Activated naive CD4-positive, alpha-beta T cell treated with anti-CD3 and anti-CD28 coated beads, Interleukin-2, amount 10 ng/mL, durations not matched to agents 7 days and 5 days (primary cell): ENCODE data around the gene NGRN.

Experiments used
- CTCF ChIA-PET: fragments of 350-600 bp; sonication (Branson Sonifier 250); formaldehyde crosslinking; loops from one replicate; lab custom pipeline; 2021; ENCODE audit warnings: antibody characterized with exemption; lab: Charles Lee
- DNase-seq: peaks from one replicate; pipeline ENCODE4 v3.0.0-alpha.2; 2020
- H3K27ac Mint-ChIP-seq: one replicate; pipeline ENCODE4 v1.8.0; 2021; ENCODE audit warnings: mild to moderate bottlenecking, moderate library complexity, mixed read lengths
- H3K27me3 Mint-ChIP-seq: one replicate; pipeline ENCODE4 v1.8.0; 2021; ENCODE audit warnings: mild to moderate bottlenecking, mixed read lengths
- H3K36me3 Mint-ChIP-seq: one replicate; pipeline ENCODE4 v1.8.0; 2021; ENCODE audit warnings: mixed read lengths
- H3K4me1 Mint-ChIP-seq: one replicate; pipeline ENCODE4 v1.8.0; 2021; ENCODE audit warnings: mixed read lengths
- H3K4me3 Mint-ChIP-seq: one replicate; pipeline ENCODE4 v1.8.0; 2021; ENCODE audit warnings: mild to moderate bottlenecking, moderate library complexity, mixed read lengths
- H3K9me3 Mint-ChIP-seq: one replicate; pipeline ENCODE4 v1.8.0; 2021; ENCODE audit warnings: mixed read lengths

Gene NGRN, protein sequence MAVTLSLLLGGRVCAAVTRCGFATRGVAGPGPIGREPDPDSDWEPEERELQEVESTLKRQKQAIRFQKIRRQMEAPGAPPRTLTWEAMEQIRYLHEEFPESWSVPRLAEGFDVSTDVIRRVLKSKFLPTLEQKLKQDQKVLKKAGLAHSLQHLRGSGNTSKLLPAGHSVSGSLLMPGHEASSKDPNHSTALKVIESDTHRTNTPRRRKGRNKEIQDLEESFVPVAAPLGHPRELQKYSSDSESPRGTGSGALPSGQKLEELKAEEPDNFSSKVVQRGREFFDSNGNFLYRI

GRCh38 chr15:90265271-90266060 is at the start of gene NGRN:
NGRN (plus strand) TSS chr15:90265672; CDS start chr15:90265713, 41 bp downstream.
- peak; percentile 96 for DNase-seq
- H3K4me3 Mint-ChIP-seq: peak within 1 kb of the TSS; percentile 95
- peaks cover 24% of the 10 kb centered on the region for H3K36me3 Mint-ChIP-seq
- no peaks in the 10 kb centered on the region for H3K9me3 Mint-ChIP-seq
- no peaks in the 10 kb centered on the region for H3K27me3 Mint-ChIP-seq
- CTCF ChIA-PET: interaction anchor here (1.1 kb wide), 1 partner anchor 32 kb away, joined by 3 read pairs; the partner anchor contains the start of genes CIB1 and GDPGP1
- H3K4me1 Mint-ChIP-seq: peaks cover 49% of the 10 kb centered on the region
- H3K27ac Mint-ChIP-seq: peak within 1 kb of the TSS; percentile 98

DNA sequence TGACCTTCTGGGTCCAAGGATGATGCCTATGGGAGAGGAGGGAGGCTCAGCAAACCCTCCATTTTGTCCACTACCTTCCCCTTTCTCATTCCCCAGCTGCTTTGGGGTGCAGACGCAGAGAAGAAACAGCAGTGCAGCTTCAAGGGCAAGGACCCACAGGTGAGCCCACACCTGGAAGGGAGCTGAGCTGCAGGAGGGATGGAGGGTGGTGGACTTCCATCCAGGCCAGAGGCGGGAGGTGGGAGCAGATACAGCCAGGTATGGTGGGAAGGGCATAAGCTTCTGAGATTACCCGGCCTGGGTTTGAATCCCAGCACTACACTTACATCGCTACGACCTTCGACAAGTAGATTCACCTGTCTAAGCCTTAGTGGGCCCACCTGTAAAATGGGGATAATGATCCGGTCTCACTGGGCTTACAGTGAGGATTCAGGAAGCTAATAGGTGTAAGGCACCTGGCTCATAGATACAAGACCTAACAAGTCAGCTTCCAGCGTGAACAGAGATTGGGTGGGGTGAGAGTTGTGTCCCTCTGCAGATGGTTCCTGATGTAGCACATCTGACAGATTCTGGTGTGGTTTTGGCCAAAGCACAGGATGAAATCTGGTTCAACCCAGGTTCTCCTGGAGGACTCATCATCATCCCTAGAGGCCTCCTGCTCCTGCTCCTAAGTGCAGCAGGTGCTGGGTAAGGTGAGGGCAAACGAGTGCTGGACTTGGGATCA is 47.6 kb upstream of the NGRN start:
- Mint-ChIP-seq H3K36me3 (peaks cover 6% of the 10 kb centered on the region), H3K27ac (no peak overlapping the region), H3K4me3 (no peak overlapping the region), H3K4me1 (peaks cover 18% of the 10 kb centered on the region), H3K27me3 (no peaks in the 10 kb centered on the region), H3K9me3 (no peaks in the 10 kb centered on the region)
- CTCF ChIA-PET: interaction anchor here (0.9 to 3.5 kb wide), 5 partner anchors 10 to 73 kb away, joined by 3 to 25 read pairs (median 3); partner anchors contain the start of genes CIB1 and GDPGP1
- DNase-seq: no peak

- DNase-seq: peak; percentile 69
- Mint-ChIP-seq H3K27ac (no peak overlapping the region), H3K36me3 (peaks cover 15% of the 10 kb centered on the region), H3K4me3 (no peak overlapping the region), H3K4me1 (peaks cover 18% of the 10 kb centered on the region), H3K27me3 (no peaks in the 10 kb centered on the region), H3K9me3 (no peaks in the 10 kb centered on the region)
- CTCF ChIA-PET: interaction anchor here (0.7 to 3.5 kb wide), 13 partner anchors 8 to 75 kb away, joined by 3 to 25 read pairs (median 4); partner anchors contain the start of gene SEMA4B
Measured at GRCh38 chr15:90219421-90220141, 45.9 kb upstream of the NGRN start.

- Mint-ChIP-seq H3K27me3 (no peaks in the 10 kb centered on the region), H3K4me3 (no peak overlapping the region), H3K27ac (no peak overlapping the region), H3K4me1 (peaks cover 12% of the 10 kb centered on the region), H3K9me3 (no peaks in the 10 kb centered on the region), H3K36me3 (peaks cover 18% of the 10 kb centered on the region)
- CTCF ChIA-PET: interaction anchor here (0.8 to 1.9 kb wide), 18 partner anchors 8 to 323 kb away, joined by 3 to 17 read pairs (median 4); no protein-coding TSS in a partner anchor
- peak; percentile 51 for DNase-seq
Measured at GRCh38 chr15:90221246-90221900, 44.1 kb upstream of the NGRN start.

GRCh38 chr15:90222547-90222946 is 42.9 kb upstream of the NGRN start:
- CTCF ChIA-PET: interaction anchor here (0.6 to 1.9 kb wide), 7 partner anchors 10 to 80 kb away, joined by 3 to 17 read pairs (median 3); no protein-coding TSS in a partner anchor
- Mint-ChIP-seq H3K4me1 (peaks cover 9% of the 10 kb centered on the region), H3K27ac (no peak overlapping the region), H3K27me3 (no peaks in the 10 kb centered on the region), H3K36me3 (peaks cover 23% of the 10 kb centered on the region), H3K4me3 (no peak overlapping the region), H3K9me3 (no peaks in the 10 kb centered on the region)
- DNase-seq: no peak

- no peak for DNase-seq
- CTCF ChIA-PET: no interaction called here
Measured at GRCh38 chr15:90223441-90224165, 41.9 kb upstream of the NGRN start.

DNA sequence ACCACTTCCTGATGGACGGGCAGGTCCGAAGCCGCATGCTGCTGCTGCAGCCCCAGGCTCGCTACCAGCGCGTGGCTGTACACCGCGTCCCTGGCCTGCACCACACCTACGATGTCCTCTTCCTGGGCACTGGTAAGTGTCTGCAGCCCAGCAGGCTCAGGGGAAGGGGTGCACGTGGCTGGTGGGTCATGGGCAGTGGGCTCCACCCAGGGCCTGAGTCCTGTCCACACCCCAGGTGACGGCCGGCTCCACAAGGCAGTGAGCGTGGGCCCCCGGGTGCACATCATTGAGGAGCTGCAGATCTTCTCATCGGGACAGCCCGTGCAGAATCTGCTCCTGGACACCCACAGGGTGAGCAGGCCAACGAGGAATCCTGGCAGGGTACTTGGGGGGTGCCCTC is 40.4 kb upstream of the NGRN start:
- Mint-ChIP-seq H3K4me3 (no peak overlapping the region), H3K9me3 (no peaks in the 10 kb centered on the region), H3K27me3 (no peaks in the 10 kb centered on the region), H3K36me3 (peaks cover 37% of the 10 kb centered on the region), H3K27ac (no peak overlapping the region), H3K4me1 (peaks cover 12% of the 10 kb centered on the region)
- DNase-seq: no peak
- CTCF ChIA-PET: no interaction called here

More at GRCh38 chr15:90223441-90224165, 41.9 kb upstream of the NGRN start:
- peaks cover 23% of the 10 kb centered on the region for H3K36me3 Mint-ChIP-seq
- no peak overlapping the region for H3K27ac Mint-ChIP-seq
- H3K27me3 Mint-ChIP-seq: no peaks in the 10 kb centered on the region
- H3K9me3 Mint-ChIP-seq: no peaks in the 10 kb centered on the region
- H3K4me1 Mint-ChIP-seq: peaks cover 9% of the 10 kb centered on the region
- H3K4me3 Mint-ChIP-seq: no peak overlapping the region

DNA sequence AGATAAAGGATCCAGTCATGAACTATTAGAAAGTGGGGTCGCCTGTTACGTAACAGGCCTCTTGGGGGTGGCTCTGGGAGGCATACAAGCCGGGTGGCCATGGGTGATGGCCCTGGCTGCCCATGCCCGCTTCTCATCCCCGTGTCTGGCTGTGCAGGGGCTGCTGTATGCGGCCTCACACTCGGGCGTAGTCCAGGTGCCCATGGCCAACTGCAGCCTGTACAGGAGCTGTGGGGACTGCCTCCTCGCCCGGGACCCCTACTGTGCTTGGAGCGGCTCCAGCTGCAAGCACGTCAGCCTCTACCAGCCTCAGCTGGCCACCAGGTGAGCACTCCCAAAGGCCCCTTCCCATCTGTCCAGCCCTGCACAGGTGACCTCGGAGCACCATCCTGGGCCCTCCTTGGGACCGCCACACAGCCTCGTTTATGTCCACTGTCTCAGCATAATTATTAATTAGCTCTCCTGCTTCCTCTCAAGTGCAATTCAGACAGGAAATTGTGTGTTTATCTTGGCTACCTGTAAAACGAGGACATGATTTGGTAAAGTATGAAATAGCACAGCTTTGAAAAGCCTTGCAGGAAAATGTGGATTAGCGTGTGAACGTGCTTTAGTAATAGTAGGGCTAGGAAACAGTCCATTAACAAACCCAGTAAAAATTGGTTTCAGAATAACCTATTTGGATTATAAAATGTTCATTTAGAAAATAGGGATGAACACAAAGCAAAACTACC is 39.8 kb upstream of the NGRN start:
- peaks cover 18% of the 10 kb centered on the region for H3K4me1 Mint-ChIP-seq
- peaks cover 37% of the 10 kb centered on the region for H3K36me3 Mint-ChIP-seq
- no peak overlapping the region for H3K4me3 Mint-ChIP-seq
- no peaks in the 10 kb centered on the region for H3K9me3 Mint-ChIP-seq
- no peak for DNase-seq
- CTCF ChIA-PET: no interaction called here
- no peak overlapping the region for H3K27ac Mint-ChIP-seq
- no peaks in the 10 kb centered on the region for H3K27me3 Mint-ChIP-seq

- Mint-ChIP-seq H3K36me3 (peaks cover 44% of the 10 kb centered on the region), H3K4me1 (peaks cover 35% of the 10 kb centered on the region), H3K9me3 (no peaks in the 10 kb centered on the region), H3K27ac (no peak overlapping the region), H3K27me3 (no peaks in the 10 kb centered on the region), H3K4me3 (no peak overlapping the region)
- no peak for DNase-seq
- CTCF ChIA-PET: interaction anchor here (1.6 to 2.9 kb wide), 2 partner anchors 9 to 84 kb away, joined by 4 to 12 read pairs; no protein-coding TSS in a partner anchor
Measured at GRCh38 chr15:90227336-90227735, 38.1 kb upstream of the NGRN start.

- Mint-ChIP-seq H3K27me3 (no peaks in the 10 kb centered on the region), H3K4me3 (no peak overlapping the region)
Measured at GRCh38 chr15:90227816-90228772, 37.4 kb upstream of the NGRN start.

DNA sequence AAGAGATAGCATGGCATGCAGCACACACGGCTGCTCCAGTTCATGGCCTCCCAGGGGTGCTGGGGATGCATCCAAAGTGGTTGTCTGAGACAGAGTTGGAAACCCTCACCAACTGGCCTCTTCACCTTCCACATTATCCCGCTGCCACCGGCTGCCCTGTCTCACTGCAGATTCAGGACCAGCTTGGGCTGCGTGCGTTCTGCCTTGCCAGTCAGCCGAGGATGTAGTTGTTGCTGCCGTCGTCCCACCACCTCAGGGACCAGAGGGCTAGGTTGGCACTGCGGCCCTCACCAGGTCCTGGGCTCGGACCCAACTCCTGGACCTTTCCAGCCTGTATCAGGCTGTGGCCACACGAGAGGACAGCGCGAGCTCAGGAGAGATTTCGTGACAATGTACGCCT is 36.5 kb upstream of the NGRN start:
- no peak for DNase-seq
- Mint-ChIP-seq H3K9me3 (no peaks in the 10 kb centered on the region), H3K4me1 (peaks cover 42% of the 10 kb centered on the region), H3K27ac (no peak overlapping the region), H3K36me3 (peaks cover 40% of the 10 kb centered on the region), H3K4me3 (no peak overlapping the region), H3K27me3 (no peaks in the 10 kb centered on the region)
- CTCF ChIA-PET: interaction anchor here (2.9 kb wide), 1 partner anchor 11 kb away, joined by 12 read pairs; no protein-coding TSS in a partner anchor

More at GRCh38 chr15:90227816-90228772, 37.4 kb upstream of the NGRN start:
- no peak for DNase-seq
- CTCF ChIA-PET: interaction anchor here (1.6 to 2.9 kb wide), 2 partner anchors 10 to 84 kb away, joined by 4 to 12 read pairs; no protein-coding TSS in a partner anchor
- Mint-ChIP-seq H3K27ac (no peak overlapping the region), H3K4me1 (peaks cover 42% of the 10 kb centered on the region), H3K9me3 (no peaks in the 10 kb centered on the region), H3K36me3 (peaks cover 45% of the 10 kb centered on the region)
